HCT116 (cell line): ENCODE data around the gene TMEM82. TPM values are rescaled to one million over a fixed set of nuclear protein-coding genes. Genes with fewer than 3 reads are reported as not detected.

Experiments used
- ATAC-seq: fragments of 200-7000 bp; cut with Tn5 transposase; 2 replicates; pipeline ENCODE4 v1.9.1; 2020; ENCODE audit warnings: mild to moderate bottlenecking, moderate library complexity
- BruUV-seq: library from RNA; stranded (reverse); fragments of 400-500 nt; replicated peaks from 2 replicates; lab custom pipeline; 2021; lab: Mats Ljungman, UMichigan
- CTCF ChIA-PET: fragments of 300-600 bp; sonication (Branson Sonifier 250); formaldehyde crosslinking; loops from one replicate; lab custom pipeline; 2021; ENCODE audit warnings: antibody characterized with exemption; lab: Charles Lee
- POLR2A ChIA-PET: fragments of 300-600, 350-600 bp; sonication (Branson Sonifier 250); formaldehyde crosslinking; loops from one replicate; lab custom pipeline; 2021; ENCODE audit warnings: antibody characterized with exemption; lab: Charles Lee
- RAD21 ChIA-PET, 2 experiments: fragments of 300-600 bp; sonication (Branson Sonifier 250); formaldehyde crosslinking; loops; one replicate each; lab custom pipeline; 2023; ENCODE audit warnings: low total read pairs in 2 of 2; ENCODE audit not compliant: uncharacterized antibody in 2 of 2, unreplicated experiment in 2 of 2, low non-redundant PET in 1 of 2; lab: Charles Lee
- DNase-seq: peaks from one replicate; pipeline ENCODE4 v3.0.0-alpha.2; 2010; ENCODE audit warnings: low read depth, low spot score
- H2AFZ ChIP-seq: fragments of 200-600 bp; shearing (Covaris generic), sonication (generic); 2 replicates; pipeline ENCODE4 v1.6.1; 2017; ENCODE audit warnings: low read depth, mixed run types, mixed read lengths, antibody characterized with exemption, low read length; ENCODE audit not compliant: poor library complexity, severe bottlenecking
- H3K27ac ChIP-seq: 2 replicates; pipeline ENCODE4 v1.5.1; 2012; ENCODE audit warnings: low read depth, low read length
- H3K27me3 ChIP-seq: fragments of 200-600 bp; sonication (generic); 2 replicates; pipeline ENCODE4 v1.6.1; 2016; ENCODE audit warnings: mixed run types, low read length, mixed read lengths; ENCODE audit not compliant: insufficient read depth
- H3K36me3 ChIP-seq, 2 experiments: fragments of 200-500 bp in 1 of 2; fragments of 200-600 bp in 1 of 2; sonication (Bioruptor generic) in 1 of 2; sonication (generic) in 1 of 2; 2 replicates each; pipeline versions ENCODE4 v1.5.1 to v1.6.1; 2014 to 2016; ENCODE audit warnings: low read length in 2 of 2, inconsistent platforms in 1 of 2, mixed read lengths in 1 of 2, mixed run types in 1 of 2; ENCODE audit not compliant: insufficient read depth in 2 of 2, control insufficient read depth in 1 of 2
- H3K4me1 ChIP-seq, 2 experiments: fragments of 200-600 bp in 1 of 2; sonication (generic) in 1 of 2; 2 replicates each; pipeline versions ENCODE4 v1.5.1 to v1.6.1; 2012 to 2017; ENCODE audit warnings: low read length in 2 of 2, inconsistent platforms in 1 of 2, mild to moderate bottlenecking in 1 of 2, mixed read lengths in 1 of 2, mixed run types in 1 of 2, moderate library complexity in 1 of 2; ENCODE audit not compliant: insufficient read depth in 2 of 2, control insufficient read depth in 1 of 2
- H3K4me2 ChIP-seq: fragments of 200-600 bp; sonication (generic); 2 replicates; pipeline ENCODE4 v1.6.1; 2017; ENCODE audit warnings: mixed run types, low read length, mixed read lengths
- H3K4me3 ChIP-seq, 2 experiments: fragments of 200-600 bp in 1 of 2; sonication (generic) in 1 of 2; replicated peaks in 1 of 2; 2 replicates each; pipeline ENCODE4 v1.5.1; 2011 to 2016; ENCODE audit warnings: low read length in 2 of 2, control low read depth in 1 of 2, low read depth in 1 of 2, mild to moderate bottlenecking in 1 of 2, mixed read lengths in 1 of 2, mixed run types in 1 of 2
- H3K79me2 ChIP-seq: fragments of 200-600 bp; sonication (generic); 2 replicates; pipeline ENCODE4 v1.6.1; 2017; ENCODE audit warnings: mild to moderate bottlenecking, mixed run types, low read length, moderate library complexity, mixed read lengths; ENCODE audit not compliant: insufficient read depth
- H3K9ac ChIP-seq: fragments of 200-600 bp; sonication (generic); 2 replicates; pipeline ENCODE4 v1.6.1; 2016; ENCODE audit warnings: low read length, mixed read lengths
- H3K9me2 ChIP-seq: fragments of 200-600 bp; sonication (generic), shearing (Covaris generic); 2 replicates; pipeline ENCODE4 v1.6.1; 2017; ENCODE audit warnings: mixed run types, mild to moderate bottlenecking, moderate library complexity; ENCODE audit not compliant: insufficient read depth
- H3K9me3 ChIP-seq, 2 experiments: fragments of 200-500 bp in 1 of 2; fragments of 200-600 bp in 1 of 2; sonication (Bioruptor generic) in 1 of 2; sonication (generic) in 1 of 2; 2 replicates each; pipeline ENCODE4 v1.6.1; 2014 to 2017; ENCODE audit warnings: low read length in 2 of 2, mixed read lengths in 2 of 2, inconsistent platforms in 1 of 2, low read depth in 1 of 2, mild to moderate bottlenecking in 1 of 2, mixed run types in 1 of 2, moderate library complexity in 1 of 2; ENCODE audit not compliant: control insufficient read depth in 1 of 2, insufficient read depth in 1 of 2
- H4K20me1 ChIP-seq: fragments of 200-600 bp; sonication (generic), shearing (Covaris generic); 2 replicates; pipeline ENCODE4 v1.6.1; 2017; ENCODE audit warnings: mixed run types, mild to moderate bottlenecking, moderate library complexity; ENCODE audit not compliant: insufficient read depth
- ATF3 ChIP-seq: IDR thresholded peaks from 2 replicates; pipeline ENCODE4 v1.6.1; 2012
- CBX3 ChIP-seq: IDR thresholded peaks from 2 replicates; pipeline ENCODE4 v1.6.1; 2012; ENCODE audit warnings: low read depth
- CEBPB ChIP-seq: IDR thresholded peaks from 2 replicates; pipeline ENCODE4 v1.6.1; 2012; ENCODE audit warnings: low read depth
- CTCF ChIP-seq, 3 experiments: fragments of 200-600 bp in 1 of 3; sonication (generic) in 1 of 3; IDR thresholded peaks in 2 of 3; conservative IDR thresholded peaks in 1 of 3; 2 replicates each; pipeline ENCODE4 v1.5.1; 2012 to 2017; ENCODE audit warnings: low read depth in 2 of 3, low read length in 2 of 3, antibody characterized with exemption in 1 of 3, borderline replicate concordance in 1 of 3, control low read depth in 1 of 3, mild to moderate bottlenecking in 1 of 3, mixed read lengths in 1 of 3, mixed run types in 1 of 3, moderate library complexity in 1 of 3; ENCODE audit not compliant: insufficient read depth in 1 of 3
- EGR1 ChIP-seq: IDR thresholded peaks from 2 replicates; pipeline ENCODE4 v1.6.1; 2012; ENCODE audit warnings: low read depth
- ELF1 ChIP-seq: IDR thresholded peaks from 2 replicates; pipeline ENCODE4 v1.6.1; 2012; ENCODE audit warnings: low read depth, borderline replicate concordance
- EZH2 ChIP-seq: fragments of 200-600 bp; sonication (generic); IDR thresholded peaks from 2 replicates; pipeline ENCODE4 v1.6.1; 2017; ENCODE audit warnings: antibody characterized with exemption, mixed run types
- EZH2phosphoT487 ChIP-seq: fragments of 200-600 bp; IDR thresholded peaks from 2 replicates; pipeline ENCODE4 v1.6.1; 2018; ENCODE audit warnings: antibody characterized with exemption, borderline replicate concordance
- FOSL1 ChIP-seq: IDR thresholded peaks from 2 replicates; pipeline ENCODE4 v1.6.1; 2012; ENCODE audit warnings: low read depth
- JUND ChIP-seq: IDR thresholded peaks from 2 replicates; pipeline ENCODE4 v1.6.1; 2012
- MAX ChIP-seq: IDR thresholded peaks from 2 replicates; pipeline ENCODE4 v1.6.1; 2012
- POLR2A ChIP-seq: IDR thresholded peaks from 2 replicates; pipeline ENCODE4 v1.7.0; 2011; ENCODE audit warnings: borderline replicate concordance; ENCODE audit not compliant: insufficient read depth, insufficient read length; ENCODE audit errors: extremely low read depth
- POLR2AphosphoS5 ChIP-seq: IDR thresholded peaks from 2 replicates; pipeline ENCODE4 v1.6.1; 2011; ENCODE audit warnings: mild to moderate bottlenecking, low read depth, low read length, moderate library complexity
- RAD21 ChIP-seq: IDR thresholded peaks from 2 replicates; pipeline ENCODE4 v1.6.1; 2012; ENCODE audit warnings: low read depth, mild to moderate bottlenecking
- REST ChIP-seq: IDR thresholded peaks from 2 replicates; pipeline ENCODE4 v1.6.1; 2012; ENCODE audit warnings: low read depth
- SRF ChIP-seq: IDR thresholded peaks from 2 replicates; pipeline ENCODE4 v1.6.1; 2012; ENCODE audit warnings: low read depth
- YY1 ChIP-seq: IDR thresholded peaks from 2 replicates; pipeline ENCODE4 v1.6.1; 2011; ENCODE audit warnings: low read length, low read depth, moderate library complexity, mild to moderate bottlenecking; ENCODE audit not compliant: insufficient replicate concordance; ENCODE audit errors: extremely low read depth
- ZFX ChIP-seq: fragments of 450-650 bp; IDR thresholded peaks from 2 replicates; pipeline ENCODE4 v1.6.1; 2017
- intact Hi-C: fragments of 100-400 bp; cut with micrococcal nuclease; formaldehyde crosslinking; loops from 2 replicates; pipeline ENCODE4 v1.10.0; 2022
- total RNA-seq: library from RNA; stranded (reverse); gene quantifications from one replicate; pipeline ENCODE4 v1.2.1, GENCODE V29; 2021; ENCODE audit not compliant: unreplicated experiment

TMEM82 gene
- total RNA-seq, 1 experiment from 2014 or later: not detected

DNA sequence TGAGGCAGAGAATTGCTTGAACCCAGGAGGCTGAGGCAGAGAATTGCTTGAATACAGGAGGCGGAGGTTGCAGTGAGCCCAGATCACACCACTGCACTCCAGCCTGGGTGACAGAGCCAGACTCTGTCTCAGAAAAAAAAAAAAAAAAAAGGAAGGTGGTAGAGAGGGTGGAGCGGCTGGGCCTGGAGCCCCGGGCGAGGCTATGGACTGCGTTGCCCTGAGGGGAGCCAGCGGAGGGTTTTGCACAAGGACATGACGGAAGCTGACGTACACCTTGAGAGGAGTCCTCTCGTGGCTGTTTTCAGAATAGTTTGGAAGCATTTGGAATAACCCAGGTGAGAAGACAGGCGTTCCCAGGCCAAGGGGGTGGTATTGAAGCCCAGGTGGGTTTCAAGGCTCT is 9.4 kb downstream of the TMEM82 start:
- Histone ChIP-seq H3K4me1 (peaks cover 0 to 15% of the 10 kb centered on the region in 2 experiments; a peak in 2 of 4 replicates), H3K9ac (no peak overlapping the region), H3K79me2 (no peaks in the 10 kb centered on the region), H3K9me2 (no peaks in the 10 kb centered on the region), H3K36me3 (no peaks in the 10 kb centered on the region), H4K20me1 (no peaks in the 10 kb centered on the region), H3K4me2 (no peak overlapping the region), H3K27ac (no peak overlapping the region), H3K27me3 (no peaks in the 10 kb centered on the region), H3K9me3 (no peaks in the 10 kb centered on the region), H2AFZ (no peak overlapping the region), H3K4me3 (no peak overlapping the region)
- no peak for DNase-seq
- ChIA-PET POLR2A (no interaction called here), RAD21 (no interaction called here), CTCF (no interaction called here)
- BruUV-seq: no TSS peak
- intact Hi-C loops: no loop called here
- no peak for ATAC-seq
- TF ChIP-seq ZFX: no peak
- TF ChIP-seq CBX3: no peak
- no peak for TF ChIP-seq MAX
- no peak for TF ChIP-seq ATF3
- TF ChIP-seq YY1: no peak
- TF ChIP-seq ELF1: no peak
- TF ChIP-seq EZH2phosphoT487: no peak
- TF ChIP-seq EZH2: no peak
- no peak for TF ChIP-seq POLR2AphosphoS5
- no peak for TF ChIP-seq SRF
- TF ChIP-seq RAD21: no peak
- no peak for TF ChIP-seq FOSL1
- TF ChIP-seq EGR1: no peak
- no peak for TF ChIP-seq CEBPB
- no peak for TF ChIP-seq CTCF (IDR thresholded peaks at IDR 0.05 in 2 of 3, conservative IDR thresholded peaks at IDR 0.05 in 1 of 3; ENCODE audit: borderline replicate concordance in 1 of 3, insufficient read depth in 1 of 3, low read depth in 2 of 3, low read length in 2 of 3)
- no peak for TF ChIP-seq JUND
- TF ChIP-seq REST: no peak
- no peak for TF ChIP-seq POLR2A
